Upper lobe of left lung (tissue), 6 donors: ENCODE data around the gene TJP2. TPM values are rescaled to one million over a fixed set of nuclear protein-coding genes. Genes with fewer than 3 reads are reported as not detected.
A peak's percentile ranks its signal among the peaks of the same experiment; 100 is the strongest.

Experiments used
- ATAC-seq, 2 donors: fragments of 200-7000 bp; cut with Tn5 transposase; one replicate each; pipeline ENCODE4 v1.9.1; 2022; ENCODE audit warnings: mild to moderate bottlenecking in 2 of 2, moderate library complexity in 2 of 2; ENCODE audit not compliant: low FRiP score in 2 of 2
- DNase-seq, 2 donors: peaks; one replicate each; pipeline ENCODE4 v3.0.0-alpha.2; 2019 to 2020
- H3K27ac ChIP-seq, 4 donors: fragments of 200-600 bp; sonication (generic); one replicate each; pipeline ENCODE4 v1.5.1; 2016 to 2019
- H3K27me3 ChIP-seq, 4 donors: fragments of 200-600 bp; sonication (generic); one replicate each; pipeline ENCODE4 v1.5.1; 2017 to 2019
- H3K36me3 ChIP-seq, 4 donors: fragments of 200-600 bp; sonication (generic); one replicate each; pipeline ENCODE4 v1.5.1; 2016 to 2019
- H3K4me1 ChIP-seq, 4 donors: fragments of 200-600 bp; sonication (generic); one replicate each; pipeline ENCODE4 v1.5.1; 2018 to 2019
- H3K4me3 ChIP-seq, 4 donors: fragments of 200-600 bp; sonication (generic); one replicate each; pipeline ENCODE4 v1.5.1; 2017 to 2019; ENCODE audit warnings: mild to moderate bottlenecking in 2 of 4, moderate library complexity in 1 of 4
- H3K9me3 ChIP-seq, 4 donors: fragments of 200-600 bp; sonication (generic); one replicate each; pipeline ENCODE4 v1.5.1; 2018 to 2019
- EP300 ChIP-seq, 4 donors: sonication (generic); formaldehyde crosslinking; IDR thresholded peaks; one replicate each; pipeline ENCODE4 v1.5.1; 2017; ENCODE audit warnings: antibody characterized with exemption in 4 of 4, control low read depth in 2 of 4
- POLR2A ChIP-seq, 4 donors: fragments of 450-650 bp; IDR thresholded peaks; one replicate each; pipeline ENCODE4 v1.5.1; 2016 to 2017; ENCODE audit warnings: antibody characterized with exemption in 4 of 4, mild to moderate bottlenecking in 2 of 4
- POLR2AphosphoS5 ChIP-seq, 2 donors: sonication (generic); formaldehyde crosslinking; IDR thresholded peaks; one replicate each; pipeline ENCODE4 v1.5.1; 2017; ENCODE audit warnings: antibody characterized with exemption in 2 of 2
- WGBS, 2 donors: methylation state at CpG; one replicate each; pipeline ENCODE4 v1.1.5; 2017 to 2018; 5-methylcytosine and 5-hydroxymethylcytosine counted together
- total RNA-seq, 6 donors: library from RNA; depleted of rRNA in 4 of 6; stranded (reverse); fragments of >200 nt in 4 of 6; gene quantifications; one replicate each; pipeline versions ENCODE4 v1.1.0 to v1.2.1, GENCODE V29; 2016 to 2021
- TF ChIP-seq, protein P1 (sequence below), 6 experiments: fragments of 450-650 bp in 4 of 6; fragments of 200-600 bp in 2 of 6; sonication (generic) in 2 of 6; IDR thresholded peaks; one replicate each; pipeline ENCODE4 v1.5.1; 2016 to 2019; ENCODE audit warnings: antibody characterized with exemption in 6 of 6
- donor health status: DM: no; HTN: no; CAD: no; lungs with moderate emphysema.
- donor health status: DM: no; HTN: yes; CAD: no; lungs with severe emphysema.

Gene TJP2
- total RNA-seq, 6 donors from 2014 or later: 98.3 to 270 (median 185) TPM

GRCh38 chr9:69222970-69223369 is 48.9 kb downstream of the TJP2 start:
- Histone ChIP-seq H3K9me3 (no peaks in the 10 kb centered on the region), H3K4me1 (peaks cover 0 to 6% (median 0%) of the 10 kb centered on the region in 4 donors), H3K27me3 (no peaks in the 10 kb centered on the region), H3K4me3 (no peak overlapping the region), H3K27ac (no peak overlapping the region), H3K36me3 (peaks cover 19 to 84% (median 57%) of the 10 kb centered on the region in 4 donors)
- ATAC-seq (no peak), DNase-seq (no peak)
- 92 to 95% methylated on average over 8 of the region's 8 CpGs for WGBS, 2 donors
- TF ChIP-seq POLR2AphosphoS5 (IDR thresholded peaks at IDR 0.05): no peak
- TF ChIP-seq, protein P1, sequence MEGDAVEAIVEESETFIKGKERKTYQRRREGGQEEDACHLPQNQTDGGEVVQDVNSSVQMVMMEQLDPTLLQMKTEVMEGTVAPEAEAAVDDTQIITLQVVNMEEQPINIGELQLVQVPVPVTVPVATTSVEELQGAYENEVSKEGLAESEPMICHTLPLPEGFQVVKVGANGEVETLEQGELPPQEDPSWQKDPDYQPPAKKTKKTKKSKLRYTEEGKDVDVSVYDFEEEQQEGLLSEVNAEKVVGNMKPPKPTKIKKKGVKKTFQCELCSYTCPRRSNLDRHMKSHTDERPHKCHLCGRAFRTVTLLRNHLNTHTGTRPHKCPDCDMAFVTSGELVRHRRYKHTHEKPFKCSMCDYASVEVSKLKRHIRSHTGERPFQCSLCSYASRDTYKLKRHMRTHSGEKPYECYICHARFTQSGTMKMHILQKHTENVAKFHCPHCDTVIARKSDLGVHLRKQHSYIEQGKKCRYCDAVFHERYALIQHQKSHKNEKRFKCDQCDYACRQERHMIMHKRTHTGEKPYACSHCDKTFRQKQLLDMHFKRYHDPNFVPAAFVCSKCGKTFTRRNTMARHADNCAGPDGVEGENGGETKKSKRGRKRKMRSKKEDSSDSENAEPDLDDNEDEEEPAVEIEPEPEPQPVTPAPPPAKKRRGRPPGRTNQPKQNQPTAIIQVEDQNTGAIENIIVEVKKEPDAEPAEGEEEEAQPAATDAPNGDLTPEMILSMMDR (IDR thresholded peaks at IDR 0.05): no peak
- no peak for TF ChIP-seq EP300 (IDR thresholded peaks at IDR 0.05)
- no peak for TF ChIP-seq POLR2A (IDR thresholded peaks at IDR 0.05)

- Histone ChIP-seq H3K9me3 (no peaks in the 10 kb centered on the region), H3K4me1 (peaks cover 0 to 6% (median 0%) of the 10 kb centered on the region in 4 donors), H3K36me3 (peaks cover 22 to 84% (median 56%) of the 10 kb centered on the region in 4 donors), H3K27me3 (no peaks in the 10 kb centered on the region), H3K4me3 (no peak overlapping the region), H3K27ac (no peak overlapping the region)
- DNase-seq (peak in 1 of 2 donors; percentile 42), ATAC-seq (peak; percentile 54 to 80)
- WGBS, 2 donors: 58 to 59% methylated on average over 2 of the region's 2 CpGs
- TF ChIP-seq EP300 (IDR thresholded peaks at IDR 0.05) (no peak), POLR2AphosphoS5 (IDR thresholded peaks at IDR 0.05) (no peak), POLR2A (IDR thresholded peaks at IDR 0.05) (no peak)
- TF ChIP-seq, protein P1 (IDR thresholded peaks at IDR 0.05): peak; percentile 36 to 62 (median 53)
These were observed 49.5 kb downstream of the TJP2 start for GRCh38 chr9:69223605-69224004.

DNA sequence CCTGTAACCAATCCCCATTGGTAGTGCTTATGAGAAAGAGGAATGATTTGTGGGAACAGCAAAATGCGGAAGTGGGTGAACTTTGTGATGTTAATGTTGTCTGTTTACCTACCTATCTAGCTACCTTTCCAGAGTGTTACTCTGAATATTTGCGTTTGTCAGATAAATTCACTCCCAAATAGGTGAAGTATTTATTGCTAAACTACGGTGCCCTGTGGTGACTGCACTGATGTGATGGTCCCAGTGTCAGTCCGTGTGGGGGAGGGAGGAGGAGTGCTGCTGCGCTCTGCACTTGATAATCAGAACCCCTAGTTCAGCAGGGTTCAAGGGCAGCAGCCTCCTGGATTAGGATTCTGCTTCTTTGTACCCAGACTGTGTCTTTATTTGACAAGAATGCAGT is 55.3 kb downstream of the TJP2 start:
- Histone ChIP-seq H3K27me3 (no peaks in the 10 kb centered on the region), H3K4me3 (no peak overlapping the region), H3K36me3 (peaks cover 20 to 89% (median 56%) of the 10 kb centered on the region in 4 donors), H3K27ac (no peak overlapping the region), H3K9me3 (no peaks in the 10 kb centered on the region), H3K4me1 (no peaks in the 10 kb centered on the region)
- WGBS, 2 donors: 77 to 86% methylated on average over 5 of the region's 5 CpGs
- ATAC-seq: no peak
- TF ChIP-seq EP300 (IDR thresholded peaks at IDR 0.05) (no peak), POLR2A (IDR thresholded peaks at IDR 0.05) (no peak), POLR2AphosphoS5 (IDR thresholded peaks at IDR 0.05) (no peak)
- DNase-seq: no peak

DNA sequence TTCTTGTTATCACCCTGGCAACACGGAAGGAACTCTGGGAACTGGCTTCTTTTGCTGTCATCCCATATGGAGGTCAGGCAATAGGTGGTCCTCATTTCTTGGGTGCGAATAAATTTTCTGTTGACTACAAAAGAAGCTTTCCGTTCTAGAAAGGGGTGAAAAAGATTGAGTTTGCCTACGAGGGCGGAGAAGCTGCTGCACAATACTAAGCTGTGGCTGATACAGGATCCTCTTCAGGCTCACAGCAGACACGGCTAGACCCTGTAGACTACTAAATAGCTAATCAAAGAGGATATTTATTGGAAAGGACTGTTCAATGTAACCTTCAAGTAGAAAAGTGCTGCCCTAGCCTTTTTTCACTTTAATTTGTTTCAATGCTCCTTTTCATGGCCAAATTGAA is 58.1 kb downstream of the TJP2 start:
- no peak for DNase-seq
- H3K27me3 ChIP-seq: no peaks in the 10 kb centered on the region
- no peak for ATAC-seq
- H3K27ac ChIP-seq: no peak overlapping the region
- H3K9me3 ChIP-seq: no peaks in the 10 kb centered on the region
- TF ChIP-seq POLR2AphosphoS5 (IDR thresholded peaks at IDR 0.05): no peak
- TF ChIP-seq EP300 (IDR thresholded peaks at IDR 0.05): no peak
- TF ChIP-seq, protein P1 (IDR thresholded peaks at IDR 0.05): no peak
- TF ChIP-seq POLR2A (IDR thresholded peaks at IDR 0.05): no peak
- no peak overlapping the region for H3K4me3 ChIP-seq
- H3K36me3 ChIP-seq: peaks cover 11 to 90% (median 59%) of the 10 kb centered on the region in 4 donors
- no peaks in the 10 kb centered on the region for H3K4me1 ChIP-seq
- WGBS, 2 donors: 87 to 93% methylated on average over 5 to 6 of the region's 6 CpGs

DNA sequence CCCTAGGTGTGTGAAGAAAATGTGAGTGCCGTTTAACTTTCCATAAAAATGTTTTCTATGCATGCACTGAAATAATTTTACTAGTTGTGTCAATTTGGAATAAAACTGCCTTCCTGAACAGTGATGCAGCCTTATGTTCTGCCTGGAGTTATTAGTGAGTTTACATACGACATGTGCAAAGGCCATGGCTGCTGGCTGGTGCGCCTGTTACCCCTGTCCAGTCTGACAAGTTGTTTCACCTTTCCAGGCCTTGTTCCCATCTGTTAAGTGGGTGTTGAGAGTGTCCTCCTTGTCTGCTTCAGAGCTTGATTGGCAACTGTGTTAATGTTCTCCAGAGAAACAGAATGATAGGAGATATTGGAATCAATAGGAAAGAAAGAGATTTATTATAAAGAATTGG is 60.6 kb downstream of the TJP2 start:
- H3K9me3 ChIP-seq: no peaks in the 10 kb centered on the region
- no peak for ATAC-seq
- H3K27ac ChIP-seq: no peak overlapping the region
- TF ChIP-seq POLR2A (IDR thresholded peaks at IDR 0.05) (no peak), POLR2AphosphoS5 (IDR thresholded peaks at IDR 0.05) (no peak), EP300 (IDR thresholded peaks at IDR 0.05) (no peak)
- TF ChIP-seq, protein P1 (IDR thresholded peaks at IDR 0.05): no peak
- H3K4me3 ChIP-seq: no peak overlapping the region
- H3K36me3 ChIP-seq: peaks cover 23 to 90% (median 63%) of the 10 kb centered on the region in 4 donors
- 62 to 88% methylated on average over 3 of the region's 3 CpGs for WGBS, 2 donors
- DNase-seq: no peak
- H3K27me3 ChIP-seq: no peaks in the 10 kb centered on the region
- H3K4me1 ChIP-seq: no peaks in the 10 kb centered on the region
